Measurements from ENCODE around the gene CTPS2. TPM values are rescaled to one million over a fixed set of nuclear protein-coding genes. Genes with fewer than 3 reads are reported as not detected.

CTPS2 gene
- total RNA-seq, 1 experiment from 2014 or later: 3.8 TPM

DNA sequence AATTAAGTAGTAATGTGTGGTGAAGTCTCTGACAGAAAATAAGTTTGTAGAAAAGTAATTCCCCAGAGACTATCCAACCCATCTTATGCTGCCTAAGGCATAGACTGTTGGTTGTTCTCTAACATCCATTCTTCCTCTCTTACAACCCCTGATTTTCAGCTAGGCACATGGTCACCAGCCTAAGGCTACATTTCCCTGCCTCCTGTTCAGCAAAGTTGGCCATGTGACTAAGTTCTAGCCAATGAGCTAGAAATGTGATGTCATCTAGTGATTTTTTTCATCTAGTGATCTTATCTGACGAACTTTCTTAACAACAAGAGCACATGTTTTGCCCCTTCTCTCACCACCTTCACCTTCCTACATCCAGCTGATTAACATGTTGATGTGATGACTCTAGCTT lies 164.8 kb downstream of the CTPS2 start:
- H3K27me3 ChIP-seq (ENCODE audit: control insufficient read depth, insufficient read depth, low read length): no peaks in the 10 kb centered on the region
- intact Hi-C loops (cut with micrococcal nuclease; ENCODE audit: unreplicated experiment) (no loop called here), in situ Hi-C loops (cut with HindIII; ENCODE audit: low pct_unique_long_range_greater_than_20kb, low sequenced_read_pairs) (no loop called here)
- TF ChIP-seq POLR2AphosphoS5 (IDR thresholded peaks at IDR 0.05; ENCODE audit: low read depth, low read length) (no peak), CTCF (IDR thresholded peaks at IDR 0.05) (no peak), TCF7L2 (IDR thresholded peaks at IDR 0.05; ENCODE audit: low read depth, low read length) (no peak), SIN3A (IDR thresholded peaks at IDR 0.05; ENCODE audit: borderline replicate concordance, insufficient read depth, low read depth, low read length) (no peak)
- TF ChIP-seq, protein P1, sequence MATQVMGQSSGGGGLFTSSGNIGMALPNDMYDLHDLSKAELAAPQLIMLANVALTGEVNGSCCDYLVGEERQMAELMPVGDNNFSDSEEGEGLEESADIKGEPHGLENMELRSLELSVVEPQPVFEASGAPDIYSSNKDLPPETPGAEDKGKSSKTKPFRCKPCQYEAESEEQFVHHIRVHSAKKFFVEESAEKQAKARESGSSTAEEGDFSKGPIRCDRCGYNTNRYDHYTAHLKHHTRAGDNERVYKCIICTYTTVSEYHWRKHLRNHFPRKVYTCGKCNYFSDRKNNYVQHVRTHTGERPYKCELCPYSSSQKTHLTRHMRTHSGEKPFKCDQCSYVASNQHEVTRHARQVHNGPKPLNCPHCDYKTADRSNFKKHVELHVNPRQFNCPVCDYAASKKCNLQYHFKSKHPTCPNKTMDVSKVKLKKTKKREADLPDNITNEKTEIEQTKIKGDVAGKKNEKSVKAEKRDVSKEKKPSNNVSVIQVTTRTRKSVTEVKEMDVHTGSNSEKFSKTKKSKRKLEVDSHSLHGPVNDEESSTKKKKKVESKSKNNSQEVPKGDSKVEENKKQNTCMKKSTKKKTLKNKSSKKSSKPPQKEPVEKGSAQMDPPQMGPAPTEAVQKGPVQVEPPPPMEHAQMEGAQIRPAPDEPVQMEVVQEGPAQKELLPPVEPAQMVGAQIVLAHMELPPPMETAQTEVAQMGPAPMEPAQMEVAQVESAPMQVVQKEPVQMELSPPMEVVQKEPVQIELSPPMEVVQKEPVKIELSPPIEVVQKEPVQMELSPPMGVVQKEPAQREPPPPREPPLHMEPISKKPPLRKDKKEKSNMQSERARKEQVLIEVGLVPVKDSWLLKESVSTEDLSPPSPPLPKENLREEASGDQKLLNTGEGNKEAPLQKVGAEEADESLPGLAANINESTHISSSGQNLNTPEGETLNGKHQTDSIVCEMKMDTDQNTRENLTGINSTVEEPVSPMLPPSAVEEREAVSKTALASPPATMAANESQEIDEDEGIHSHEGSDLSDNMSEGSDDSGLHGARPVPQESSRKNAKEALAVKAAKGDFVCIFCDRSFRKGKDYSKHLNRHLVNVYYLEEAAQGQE (IDR thresholded peaks at IDR 0.05; ENCODE audit: insufficient read depth in 1 of 2, low read depth in 2 of 2, low read length in 1 of 2): no peak
- no peaks in the 10 kb centered on the region for H3K4me1 ChIP-seq (ENCODE audit: control insufficient read depth, insufficient read depth, low read length)
- H3K27ac ChIP-seq (ENCODE audit: low read length): no peak overlapping the region
- no TSS peak for BruUV-seq (replicated peaks)
- DNase-seq (ENCODE audit: low read depth, low spot score): no peak
- H3K9me3 ChIP-seq (ENCODE audit: control insufficient read depth, insufficient read depth, low read depth, low read length): no peaks in the 10 kb centered on the region
- ChIA-PET POLR2A (no interaction called here), CTCF (no interaction called here)
- no peak for ATAC-seq
- H3K4me3 ChIP-seq (ENCODE audit: low read depth in 2 of 2, low read length in 2 of 2): no peak overlapping the region
- no peaks in the 10 kb centered on the region for H3K36me3 ChIP-seq (ENCODE audit: control insufficient read depth, insufficient read depth, low read length)

- H3K27ac ChIP-seq (ENCODE audit: low read length): no peak overlapping the region
- H3K36me3 ChIP-seq (ENCODE audit: control insufficient read depth, insufficient read depth, low read length): no peaks in the 10 kb centered on the region
- POLR2A ChIA-PET: no interaction called here
- H3K4me1 ChIP-seq (ENCODE audit: control insufficient read depth, insufficient read depth, low read length): no peaks in the 10 kb centered on the region
- ATAC-seq: no peak
- CTCF ChIA-PET: no interaction called here
- no peaks in the 10 kb centered on the region for H3K9me3 ChIP-seq (ENCODE audit: control insufficient read depth, insufficient read depth, low read depth, low read length)
- no peak overlapping the region for H3K4me3 ChIP-seq (ENCODE audit: low read depth in 2 of 2, low read length in 2 of 2)
- TF ChIP-seq CTCF (IDR thresholded peaks at IDR 0.05) (no peak), SIN3A (IDR thresholded peaks at IDR 0.05; ENCODE audit: borderline replicate concordance, insufficient read depth, low read depth, low read length) (no peak), POLR2AphosphoS5 (IDR thresholded peaks at IDR 0.05; ENCODE audit: low read depth, low read length) (no peak), TCF7L2 (IDR thresholded peaks at IDR 0.05; ENCODE audit: low read depth, low read length) (no peak)
- TF ChIP-seq, protein P1 (IDR thresholded peaks at IDR 0.05; ENCODE audit: insufficient read depth in 1 of 2, low read depth in 2 of 2, low read length in 1 of 2): no peak
- no peak for DNase-seq (ENCODE audit: low read depth, low spot score)
- no TSS peak for BruUV-seq (replicated peaks)
- in situ Hi-C loops (cut with HindIII; ENCODE audit: low pct_unique_long_range_greater_than_20kb, low sequenced_read_pairs) (no loop called here), intact Hi-C loops (cut with micrococcal nuclease; ENCODE audit: unreplicated experiment) (no loop called here)
- H3K27me3 ChIP-seq (ENCODE audit: control insufficient read depth, insufficient read depth, low read length): no peaks in the 10 kb centered on the region
Observed at GRCh38 chrX:16544969-16545368, 167.5 kb downstream of the CTPS2 start.

Small RNA genes within 50 kb of the gene (microRNA-seq; reads per million reads assigned to microRNA genes)
- gene MIR548AM (ENCODE audit: unreplicated experiment): not detected

Other genes starting within 250 kb of the CTPS2 start
- not detected for gene S100G, start 62.5 kb downstream of the CTPS2 start, total RNA-seq (2021; ENCODE audit: unreplicated experiment)
- 23.4 TPM for gene SYAP1, start 6.9 kb upstream of the CTPS2 start, total RNA-seq (2021; ENCODE audit: unreplicated experiment)
- 10.2 TPM for gene TXLNG, start 73.8 kb upstream of the CTPS2 start, total RNA-seq (2021; ENCODE audit: unreplicated experiment)
- 95.8 TPM for gene RBBP7, start 157.7 kb upstream of the CTPS2 start, total RNA-seq (2021; ENCODE audit: unreplicated experiment)
- gene REPS2, start 234.0 kb upstream of the CTPS2 start, total RNA-seq (2021; ENCODE audit: unreplicated experiment): 4.5 TPM

Measured in Panc1 (cell line).